Brain microvascular endothelial cell (primary cell): ENCODE data around the gene CIZ1.
A peak's percentile ranks its signal among the peaks of the same experiment; 100 is the strongest.

ENCODE experiments used
- DNase-seq: peaks from one replicate; pipeline ENCODE4 v3.0.0-alpha.2; 2020
- H3K27ac ChIP-seq: fragments of 250-450 bp; sonication (Bioruptor Pico); 2 replicates; pipeline ENCODE4 v1.5.1; 2020; ENCODE audit warnings: mild to moderate bottlenecking, moderate library complexity
- H3K27me3 ChIP-seq: fragments of 250-450 bp; sonication (Bioruptor Pico); replicated peaks from 2 replicates; pipeline ENCODE4 v1.5.1; 2020; ENCODE audit warnings: mild to moderate bottlenecking
- H3K36me3 ChIP-seq: fragments of 250-450 bp; sonication (Bioruptor Pico); replicated peaks from 2 replicates; pipeline ENCODE4 v1.5.1; 2020; ENCODE audit warnings: mild to moderate bottlenecking
- H3K4me3 ChIP-seq: 2 replicates; pipeline ENCODE4 v1.5.1; 2011; ENCODE audit warnings: low read depth, mild to moderate bottlenecking, control low read depth, low read length, moderate library complexity
- CTCF ChIP-seq: IDR thresholded peaks from 2 replicates; pipeline ENCODE4 v1.5.1; 2011; ENCODE audit warnings: low read depth, mild to moderate bottlenecking, moderate library complexity, low read length, control low read depth, inconsistent platforms; ENCODE audit errors: missing control alignments
- in situ Hi-C: cut with HindIII; loops from 2 replicates; pipeline ENCODE4 v1.10.0; 2017; ENCODE audit warnings: low sequenced_read_pairs, low pct_ligation_motif_present

CIZ1 gene

DNA sequence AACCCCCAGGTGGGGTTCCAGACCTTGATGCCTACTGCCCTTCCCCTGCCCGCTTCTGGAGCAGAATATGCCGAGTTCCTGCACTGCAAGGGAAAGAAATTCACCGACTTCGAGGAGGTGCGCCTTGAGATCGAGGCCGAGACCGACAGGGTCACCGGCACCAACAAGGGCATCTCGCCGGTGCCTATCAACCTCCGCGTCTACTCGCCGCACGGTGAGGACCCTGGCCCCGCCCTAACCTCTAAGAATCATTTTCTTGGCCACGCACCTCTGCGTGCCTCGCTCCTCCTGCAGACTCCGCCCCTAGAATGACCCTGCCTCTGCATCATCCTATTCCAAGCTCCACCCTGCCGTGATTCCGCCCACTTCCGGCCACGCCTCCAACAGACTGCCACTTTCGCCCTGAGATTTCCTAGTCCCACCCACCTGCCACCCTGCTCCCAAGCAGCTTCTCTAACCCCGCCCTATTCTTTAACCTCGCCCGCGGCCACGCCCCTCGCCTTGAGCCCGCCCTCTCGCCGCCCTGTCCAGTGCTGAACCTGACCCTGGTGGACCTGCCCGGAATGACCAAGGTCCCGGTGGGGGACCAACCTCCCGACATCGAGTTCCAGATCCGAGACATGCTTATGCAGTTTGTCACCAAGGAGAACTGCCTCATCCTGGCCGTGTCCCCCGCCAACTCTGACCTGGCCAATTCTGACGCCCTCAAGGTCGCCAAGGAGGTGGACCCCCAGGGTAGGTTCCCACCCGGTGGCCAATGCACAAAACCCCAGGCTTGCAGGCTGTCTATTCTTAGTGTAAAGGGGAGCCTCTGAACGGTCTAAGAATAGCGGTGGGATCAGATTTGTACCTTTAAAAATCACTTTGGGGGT lies 27.4 kb upstream of the CIZ1 start:
- H3K36me3 ChIP-seq: no peaks in the 10 kb centered on the region
- H3K27ac ChIP-seq: no peak overlapping the region
- no peaks in the 10 kb centered on the region for H3K27me3 ChIP-seq
- H3K4me3 ChIP-seq: peak overlapping the region; percentile 46
- peak; percentile 81 for DNase-seq
- no peak for TF ChIP-seq CTCF
- in situ Hi-C loops: no loop called here

DNA sequence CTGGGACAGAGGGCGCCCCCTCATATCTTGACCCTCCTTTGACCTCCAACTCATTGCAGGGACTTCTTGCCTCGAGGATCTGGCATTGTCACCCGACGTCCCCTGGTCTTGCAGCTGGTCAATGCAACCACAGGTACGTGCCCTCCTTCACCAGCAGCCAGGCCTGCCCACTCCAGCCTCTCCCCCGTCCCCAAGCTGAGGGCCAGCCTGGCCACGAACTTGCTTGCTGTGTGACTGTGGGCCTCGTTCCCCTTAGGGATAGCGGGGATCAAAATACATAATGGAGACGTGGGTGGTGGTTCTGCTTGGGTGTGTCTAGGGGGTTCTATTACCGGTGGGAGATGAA lies 26.8 kb upstream of the CIZ1 start:
- no peak for DNase-seq
- no peak overlapping the region for H3K27ac ChIP-seq

GRCh38 chr9:128216781-128217553 lies 25.6 kb upstream of the CIZ1 start:
- DNase-seq: no peak
- in situ Hi-C loops: no loop called here

More for the DNA sequence above, 26.8 kb upstream of the CIZ1 start:
- TF ChIP-seq CTCF: no peak
- H3K27me3 ChIP-seq: no peaks in the 10 kb centered on the region
- H3K36me3 ChIP-seq: no peaks in the 10 kb centered on the region
- peak overlapping the region; percentile 46 for H3K4me3 ChIP-seq
- in situ Hi-C loops: no loop called here

DNA sequence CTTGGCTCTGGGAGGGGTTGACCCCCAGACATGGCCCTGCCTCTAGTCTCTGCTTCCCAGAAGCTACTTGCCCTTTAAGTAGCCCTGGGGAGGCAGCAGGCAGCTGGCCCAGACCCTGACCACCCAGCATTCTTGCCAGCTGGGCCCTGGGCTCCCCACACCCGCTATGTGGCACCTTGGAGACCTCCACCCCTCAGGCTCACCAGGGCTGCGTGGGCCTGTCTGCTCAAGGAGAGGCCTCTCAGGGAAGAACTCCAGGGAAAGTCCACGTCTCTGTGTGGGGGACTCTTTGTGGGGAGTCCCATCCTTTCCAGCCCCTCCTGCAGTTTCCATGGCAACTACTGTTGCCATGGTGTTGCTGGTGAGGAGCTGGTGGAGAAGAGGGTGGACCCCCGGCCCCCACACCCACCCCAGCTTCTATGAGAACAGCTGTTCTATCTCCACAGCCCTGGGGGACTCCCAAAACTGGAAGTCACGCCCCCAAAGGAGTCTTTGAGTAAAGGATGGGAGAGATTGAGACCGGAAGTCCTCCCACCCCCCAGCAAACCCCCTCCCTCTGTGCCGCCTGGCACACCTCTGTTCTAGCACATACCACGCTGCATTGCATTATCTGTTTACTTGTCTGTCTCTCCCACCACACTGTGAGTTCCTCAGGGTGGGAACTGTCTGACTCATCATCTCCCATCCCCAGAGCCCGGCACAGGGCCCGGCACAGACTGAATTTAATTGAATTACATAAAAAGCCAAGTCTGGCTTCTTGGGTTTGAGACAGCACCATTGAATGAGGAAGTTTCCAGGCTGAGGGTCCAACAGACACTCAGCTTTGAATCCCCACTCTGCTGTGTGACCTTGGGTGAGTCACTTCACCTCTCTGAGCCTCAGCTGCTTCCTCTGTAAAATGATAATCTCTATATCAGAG lies 24.4 kb upstream of the CIZ1 start:
- TF ChIP-seq CTCF: no peak
- peak; percentile 83 for DNase-seq
- Histone ChIP-seq H3K27me3 (no peaks in the 10 kb centered on the region), H3K4me3 (no peak overlapping the region), H3K36me3 (no peaks in the 10 kb centered on the region), H3K27ac (peak overlapping the region; percentile 71)
- in situ Hi-C loops: no loop called here

More at GRCh38 chr9:128216781-128217553, 25.6 kb upstream of the CIZ1 start:
- H3K36me3 ChIP-seq: no peaks in the 10 kb centered on the region
- no peak for TF ChIP-seq CTCF
- H3K27ac ChIP-seq: peak overlapping the region; percentile 71
- H3K4me3 ChIP-seq: no peak overlapping the region
- no peaks in the 10 kb centered on the region for H3K27me3 ChIP-seq

DNA sequence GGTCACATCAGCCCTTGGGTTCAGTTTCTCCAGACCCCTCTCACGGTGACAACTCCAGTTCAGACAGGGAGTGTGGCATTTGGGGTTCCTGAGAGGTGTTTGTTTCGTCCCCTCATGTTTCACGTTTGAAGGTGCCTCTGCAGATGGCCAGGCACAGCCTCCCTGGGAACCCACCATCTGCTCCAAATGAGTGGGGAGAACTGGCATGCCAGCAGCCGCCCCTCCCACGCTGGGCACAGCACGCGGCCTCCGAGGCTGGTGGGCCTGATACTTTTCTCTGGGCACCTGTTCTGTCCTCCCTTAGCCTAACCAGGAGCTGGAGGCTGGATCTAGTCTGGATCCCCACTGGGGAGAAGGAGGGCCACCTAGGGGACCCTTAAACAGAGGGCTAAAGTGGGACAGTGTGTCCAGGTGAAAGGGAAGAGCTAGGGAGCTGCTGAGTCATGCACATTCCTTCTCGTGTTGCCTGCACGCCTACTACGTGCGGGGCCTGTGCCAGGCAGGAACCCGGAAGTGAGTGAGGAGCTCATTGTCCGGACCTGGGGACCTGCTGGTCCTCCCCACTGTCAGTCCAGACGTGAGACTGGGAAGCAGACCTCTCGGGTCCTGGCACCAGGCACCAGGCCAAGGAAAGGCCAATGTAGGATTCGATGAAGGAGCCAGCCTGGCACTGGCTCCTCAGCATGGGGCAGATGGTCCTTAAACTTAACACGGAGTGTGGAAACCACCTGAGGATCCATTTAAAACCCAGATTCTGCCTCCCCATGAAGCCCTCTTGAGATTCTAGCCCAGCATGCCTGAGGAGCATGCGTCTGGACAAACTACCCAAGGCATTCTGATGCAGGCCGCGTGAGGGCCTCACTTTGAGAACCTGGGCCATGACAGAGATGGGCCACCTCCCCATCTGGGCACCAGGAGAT lies 23.5 kb upstream of the CIZ1 start:
- in situ Hi-C loops: no loop called here
- TF ChIP-seq CTCF: no peak
- Histone ChIP-seq H3K36me3 (no peaks in the 10 kb centered on the region), H3K4me3 (no peak overlapping the region), H3K27me3 (no peaks in the 10 kb centered on the region), H3K27ac (peak overlapping the region; percentile 71)
- DNase-seq: no peak
